ENCODE measurements around the gene KIF4B.
"Not testable (repeated sequence)": the region's sequence is repeated elsewhere in the genome, so short reads cannot be mapped to it uniquely, and the experiment has no call there.

KIF4B gene

DNA sequence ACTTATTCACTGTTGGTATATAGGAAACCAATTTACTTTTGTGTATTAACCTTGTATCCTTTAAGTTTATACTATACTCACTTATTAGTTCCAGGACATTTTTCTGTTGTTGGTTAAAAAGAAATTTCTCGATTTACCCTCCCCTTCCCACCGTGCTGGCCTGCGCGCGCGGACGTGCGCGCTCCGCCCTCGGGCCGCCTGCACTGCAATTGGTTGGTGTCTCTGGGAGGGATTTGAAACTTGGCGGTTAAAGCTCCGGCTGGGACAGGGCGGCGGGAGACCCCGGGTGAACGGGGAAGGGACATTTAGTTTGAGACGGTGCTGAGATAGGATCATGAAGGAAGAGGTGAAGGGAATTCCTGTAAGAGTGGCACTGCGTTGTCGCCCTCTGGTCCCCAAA lies at the start of gene KIF4B:
Gene KIF4B (plus strand): TSS at position 230 of the 400 bp plus-strand sequence. CDS start 105 bp downstream, at position 335.
- in situ Hi-C loops (cut with MboI; ENCODE audit: low sequenced_read_pairs) = no loop called here

- in situ Hi-C loops (cut with MboI; ENCODE audit: low sequenced_read_pairs) = no loop called here
These were observed 47.3 kb upstream of the KIF4B start for GRCh38 chr5:154966081-154966841.

- in situ Hi-C loops (cut with MboI; ENCODE audit: low sequenced_read_pairs) = no loop called here
These were observed 46.7 kb upstream of the KIF4B start for GRCh38 chr5:154966874-154967273.

- in situ Hi-C loops (cut with MboI; ENCODE audit: low sequenced_read_pairs) = no loop called here
These were observed 46.0 kb upstream of the KIF4B start for GRCh38 chr5:154967421-154968024.

DNA sequence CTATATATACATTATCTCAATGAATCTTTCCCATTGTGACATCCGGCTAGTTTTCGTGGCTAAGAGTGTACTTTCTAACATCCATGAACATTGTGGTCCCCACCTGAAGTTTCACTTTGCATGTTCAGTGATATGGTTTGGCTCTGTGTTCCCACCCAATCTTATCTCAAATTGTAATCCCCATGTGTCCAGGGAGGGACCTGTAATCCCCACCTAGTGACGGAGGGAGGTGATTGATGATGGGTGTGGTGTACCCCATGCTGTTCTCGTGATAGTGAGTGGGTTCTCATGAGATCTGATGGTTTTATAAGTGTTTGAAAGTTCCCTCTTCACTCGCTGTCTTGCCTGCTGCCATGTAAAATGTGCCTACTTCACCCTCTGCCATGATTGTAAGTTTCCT lies 44.6 kb upstream of the KIF4B start:
- in situ Hi-C loops (cut with MboI; ENCODE audit: low sequenced_read_pairs) = no loop called here

DNA sequence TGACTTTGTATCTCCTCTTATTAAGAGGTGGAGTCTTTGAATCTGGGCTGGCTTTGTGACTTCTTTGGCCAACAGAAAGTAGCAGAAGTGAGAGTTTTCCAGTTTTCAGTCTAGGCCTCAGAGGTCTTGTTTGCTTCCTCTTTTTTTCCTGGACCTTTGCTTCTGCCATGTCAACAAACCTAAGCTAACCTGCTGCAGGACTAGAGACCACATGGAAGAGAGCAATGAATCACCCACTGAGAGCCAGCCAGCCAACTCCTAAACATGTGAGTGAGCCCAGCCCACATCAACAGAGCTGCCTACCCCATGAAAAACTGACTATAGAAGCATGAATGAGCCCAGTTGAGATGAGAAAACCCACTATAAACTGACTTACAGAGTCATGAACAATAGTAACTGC lies 42.8 kb upstream of the KIF4B start:
- in situ Hi-C loops (cut with MboI; ENCODE audit: low sequenced_read_pairs) = no loop called here

- in situ Hi-C loops (cut with MboI; ENCODE audit: low sequenced_read_pairs) = no loop called here
These were observed 42.1 kb upstream of the KIF4B start for GRCh38 chr5:154971501-154971900.

GRCh38 chr5:154972476-154973080 lies 41.0 kb upstream of the KIF4B start:
- in situ Hi-C loops (cut with MboI; ENCODE audit: low sequenced_read_pairs) = no loop called here

- in situ Hi-C loops (cut with MboI; ENCODE audit: low sequenced_read_pairs) = not testable (repeated sequence)
These were observed 37.5 kb upstream of the KIF4B start for GRCh38 chr5:154976082-154976481.

- in situ Hi-C loops (cut with MboI; ENCODE audit: low sequenced_read_pairs) = no loop called here
These were observed 36.1 kb upstream of the KIF4B start for GRCh38 chr5:154977409-154977808.

DNA sequence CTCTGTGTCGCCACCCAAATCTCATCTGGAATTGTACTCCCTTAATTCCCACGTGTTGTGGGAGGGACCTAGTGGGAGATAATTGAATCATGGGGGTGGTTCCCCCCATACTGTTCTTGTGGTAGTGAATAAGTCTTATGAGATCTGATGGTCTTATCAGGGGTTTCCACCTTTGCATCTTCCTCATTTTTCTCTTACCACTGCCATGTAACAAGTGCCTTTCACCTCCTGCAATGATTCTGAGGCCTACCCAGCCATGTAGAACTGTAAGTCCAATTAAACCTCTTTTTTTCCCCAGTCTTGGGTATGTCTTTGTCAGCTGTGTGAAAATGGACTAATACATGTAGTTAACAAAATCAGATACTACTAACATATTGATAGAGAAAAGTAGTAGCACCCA lies 35.3 kb upstream of the KIF4B start:
- in situ Hi-C loops (cut with MboI; ENCODE audit: low sequenced_read_pairs) = not testable (repeated sequence)

DNA sequence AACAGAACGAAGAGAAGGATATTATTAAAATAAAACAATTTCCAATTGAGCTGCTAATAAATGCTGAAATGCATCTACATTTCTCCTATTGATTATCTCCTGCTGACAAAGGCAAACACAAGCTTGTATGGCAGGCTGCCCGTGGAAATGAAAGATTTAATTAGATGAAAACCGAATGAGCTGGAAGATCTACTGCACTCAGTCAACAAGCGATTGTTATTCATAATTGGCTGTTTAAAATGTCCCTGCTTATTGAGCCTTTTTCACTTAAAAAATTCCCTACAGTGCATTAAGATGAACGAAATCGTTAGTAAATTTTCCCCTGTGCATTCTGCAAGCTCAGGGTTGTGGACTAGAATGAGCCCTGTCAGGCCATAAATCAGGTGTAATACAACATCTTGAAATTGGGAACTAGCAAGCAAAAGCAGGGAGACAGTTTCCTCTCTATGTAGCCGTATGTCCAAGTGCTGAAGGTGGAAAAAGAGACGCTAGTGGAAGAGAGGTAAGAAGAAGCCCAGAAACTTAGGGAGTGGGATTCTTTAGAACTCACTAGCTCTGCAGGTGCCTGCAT lies 28.5 kb upstream of the KIF4B start:
- in situ Hi-C loops (cut with MboI; ENCODE audit: low sequenced_read_pairs) = no loop called here

GRCh38 chr5:154986151-154986550 lies 27.4 kb upstream of the KIF4B start:
- in situ Hi-C loops (cut with MboI; ENCODE audit: low sequenced_read_pairs) = no loop called here

- in situ Hi-C loops (cut with MboI; ENCODE audit: low sequenced_read_pairs) = no loop called here
These were observed 23.9 kb upstream of the KIF4B start for GRCh38 chr5:154989626-154990025.

GRCh38 chr5:154993461-154993860 lies 20.1 kb upstream of the KIF4B start:
- in situ Hi-C loops (cut with MboI; ENCODE audit: low sequenced_read_pairs) = no loop called here

DNA sequence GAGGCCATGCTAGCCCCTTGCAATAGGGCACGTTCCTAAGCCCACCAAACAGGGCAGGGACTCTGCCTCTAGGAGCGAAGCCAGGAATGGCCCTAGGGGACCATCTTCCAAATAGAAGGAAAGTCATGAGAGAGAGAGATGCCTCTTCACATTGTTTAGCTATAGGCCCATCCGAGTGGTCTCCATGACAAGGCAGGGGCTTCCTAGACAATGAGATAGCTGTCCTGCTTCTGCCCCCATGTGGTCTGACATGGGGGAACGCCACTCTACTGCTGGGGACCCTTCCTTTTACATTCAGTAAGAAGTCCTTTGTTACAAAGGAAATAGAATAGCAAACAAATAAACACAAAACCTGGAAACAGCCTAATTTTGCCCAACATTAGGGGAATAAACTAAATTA lies 17.9 kb upstream of the KIF4B start:
- in situ Hi-C loops (cut with MboI; ENCODE audit: low sequenced_read_pairs) = no loop called here

- in situ Hi-C loops (cut with MboI; ENCODE audit: low sequenced_read_pairs) = no loop called here
These were observed 15.8 kb upstream of the KIF4B start for GRCh38 chr5:154997746-154998145.

GRCh38 chr5:154999865-155000264 lies 13.7 kb upstream of the KIF4B start:
- in situ Hi-C loops (cut with MboI; ENCODE audit: low sequenced_read_pairs) = no loop called here

- in situ Hi-C loops (cut with MboI; ENCODE audit: low sequenced_read_pairs) = no loop called here
These were observed 12.0 kb upstream of the KIF4B start for GRCh38 chr5:155001523-155001922.

DNA sequence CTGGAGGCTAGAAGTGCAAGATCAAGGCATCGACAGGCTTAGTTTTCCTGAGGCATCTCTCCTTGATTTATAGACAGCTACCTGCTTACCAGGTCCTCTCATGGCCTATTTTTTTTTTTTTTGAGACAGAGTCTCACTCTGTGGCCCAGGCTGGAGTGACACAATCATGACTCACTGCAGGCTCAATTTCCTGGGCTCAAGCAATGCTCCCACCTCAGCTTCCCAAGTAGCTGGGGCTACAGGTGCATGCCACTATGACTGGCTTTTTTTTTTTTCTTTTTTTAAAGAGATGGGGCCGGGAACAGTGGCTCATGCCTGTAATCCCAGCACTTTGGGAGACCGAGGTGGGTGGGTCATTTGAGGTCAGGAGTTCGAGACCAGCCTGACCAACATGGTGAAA lies 10.8 kb upstream of the KIF4B start:
- in situ Hi-C loops (cut with MboI; ENCODE audit: low sequenced_read_pairs) = not testable (repeated sequence)

- in situ Hi-C loops (cut with MboI; ENCODE audit: low sequenced_read_pairs) = no loop called here
These were observed 9.3 kb upstream of the KIF4B start for GRCh38 chr5:155004138-155004744.
